GM21576 (cell line): ENCODE results near the gene TBCD.
A peak's percentile ranks its signal among the peaks of the same experiment; 100 is the strongest.

Experiments
- ATAC-seq: cut with Tn5 transposase; IDR thresholded peaks from one replicate; pipeline ENCODE4 v1.9.1; 2021; ENCODE audit warnings: mild to moderate bottlenecking, moderate library complexity; ENCODE audit not compliant: unreplicated experiment

The TBCD gene

GRCh38 chr17:82867763-82868325 lies 116.0 kb downstream of the TBCD start:
- no peak for ATAC-seq

- ATAC-seq, result no peak
Observed at GRCh38 chr17:82868715-82869131, 116.9 kb downstream of the TBCD start.

- ATAC-seq, result no peak
Observed at GRCh38 chr17:82869536-82869935, 117.7 kb downstream of the TBCD start.

- ATAC-seq, result no peak
Observed at GRCh38 chr17:82870091-82870491, 118.2 kb downstream of the TBCD start.

GRCh38 chr17:82870541-82870940 lies 118.7 kb downstream of the TBCD start:
- no peak for ATAC-seq

- peak; percentile 65 for ATAC-seq
Observed at GRCh38 chr17:82871056-82871775, 119.4 kb downstream of the TBCD start.

- ATAC-seq, result no peak
Observed at GRCh38 chr17:82871776-82872561, 120.1 kb downstream of the TBCD start.

- no peak for ATAC-seq
Observed at GRCh38 chr17:82872591-82873520, 121.0 kb downstream of the TBCD start.

- no peak for ATAC-seq
Observed at GRCh38 chr17:82873521-82873920, 121.7 kb downstream of the TBCD start.

- ATAC-seq, result no peak
Observed at GRCh38 chr17:82874011-82874835, 122.4 kb downstream of the TBCD start.

- ATAC-seq, result no peak
Observed at GRCh38 chr17:82875407-82875856, 123.6 kb downstream of the TBCD start.

GRCh38 chr17:82876149-82876548 lies 124.3 kb downstream of the TBCD start:
- no peak for ATAC-seq

- ATAC-seq, result no peak
Observed at GRCh38 chr17:82876602-82877379, 124.9 kb downstream of the TBCD start.

GRCh38 chr17:82878527-82878926 lies 126.7 kb downstream of the TBCD start:
- ATAC-seq, result no peak

GRCh38 chr17:82879241-82879640 lies 127.4 kb downstream of the TBCD start:
- no peak for ATAC-seq

GRCh38 chr17:82880620-82881323 lies 128.9 kb downstream of the TBCD start:
- ATAC-seq, result no peak

- ATAC-seq, result no peak
Observed at GRCh38 chr17:82881324-82881823, 129.5 kb downstream of the TBCD start.
